ENCODE results near the gene RPA3. TPM values are rescaled to one million over a fixed set of nuclear protein-coding genes. Genes with fewer than 3 reads are reported as not detected.

Gene RPA3
- total and polyA plus RNA-seq, 2 donors from 2014 or later, result 33.7 to 59.4 TPM

DNA sequence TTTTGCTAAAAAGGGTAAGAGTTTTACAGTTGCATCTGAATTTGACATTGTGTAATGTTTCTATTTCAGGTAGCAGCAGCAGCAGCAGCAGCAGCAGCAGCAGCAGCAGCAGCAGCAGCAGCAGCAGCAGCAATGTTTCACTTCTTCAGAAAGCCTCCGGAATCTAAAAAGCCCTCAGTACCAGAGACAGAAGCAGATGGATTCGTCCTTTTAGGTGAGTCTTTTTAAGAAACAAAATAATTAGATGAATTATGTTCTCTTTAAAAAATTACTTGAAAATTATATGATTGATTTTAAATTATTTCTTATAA, 45.2 kb downstream of the RPA3 start:
- Histone ChIP-seq H3K4me1 (ENCODE audit: control insufficient read depth in 2 of 3, insufficient read depth in 2 of 3, low read depth in 1 of 3, low read length in 3 of 3) (no peaks in the 10 kb centered on the region), H3K36me3 (ENCODE audit: control insufficient read depth in 2 of 3, insufficient read depth in 3 of 3, low read length in 3 of 3) (peaks cover 0 to 2% (median 0%) of the 10 kb centered on the region in 3 donors), H3K9ac (ENCODE audit: low read length in 3 of 3) (no peak overlapping the region), H3K27me3 (ENCODE audit: control insufficient read depth, insufficient read depth, low read length) (no peaks in the 10 kb centered on the region), H3K4me3 (ENCODE audit: low read length in 3 of 3) (no peak overlapping the region), H3K9me3 (ENCODE audit: control insufficient read depth in 2 of 3, insufficient read depth in 1 of 3, low read length in 3 of 3) (no peaks in the 10 kb centered on the region), H3K27ac (ENCODE audit: low read depth in 2 of 2, low read length in 2 of 2) (no peak overlapping the region)
- no peak for TF ChIP-seq CTCF (IDR thresholded peaks at IDR 0.05; ENCODE audit: borderline replicate concordance, extremely low read depth, insufficient read depth)
- intact Hi-C loops (cut with DNase I), result no loop called here
- FAIRE-seq (no peak), DNase-seq (no peak)

- Histone ChIP-seq H3K36me3 (ENCODE audit: control insufficient read depth in 2 of 3, insufficient read depth in 3 of 3, low read length in 3 of 3) (peaks cover 0 to 2% (median 0%) of the 10 kb centered on the region in 3 donors), H3K27me3 (ENCODE audit: control insufficient read depth, insufficient read depth, low read length) (no peaks in the 10 kb centered on the region), H3K4me3 (ENCODE audit: low read length in 3 of 3) (no peak overlapping the region), H3K9ac (ENCODE audit: low read length in 3 of 3) (no peak overlapping the region), H3K4me1 (ENCODE audit: control insufficient read depth in 2 of 3, insufficient read depth in 2 of 3, low read depth in 1 of 3, low read length in 3 of 3) (no peaks in the 10 kb centered on the region), H3K27ac (ENCODE audit: low read depth in 2 of 2, low read length in 2 of 2) (no peak overlapping the region), H3K9me3 (ENCODE audit: control insufficient read depth in 2 of 3, insufficient read depth in 1 of 3, low read length in 3 of 3) (no peaks in the 10 kb centered on the region)
- FAIRE-seq (no peak), DNase-seq (no peak)
- intact Hi-C loops (cut with DNase I), result no loop called here
- TF ChIP-seq CTCF (IDR thresholded peaks at IDR 0.05; ENCODE audit: borderline replicate concordance, extremely low read depth, insufficient read depth), result no peak
These were observed 45.7 kb downstream of the RPA3 start for GRCh38 chr7:7672545-7673239.

DNA sequence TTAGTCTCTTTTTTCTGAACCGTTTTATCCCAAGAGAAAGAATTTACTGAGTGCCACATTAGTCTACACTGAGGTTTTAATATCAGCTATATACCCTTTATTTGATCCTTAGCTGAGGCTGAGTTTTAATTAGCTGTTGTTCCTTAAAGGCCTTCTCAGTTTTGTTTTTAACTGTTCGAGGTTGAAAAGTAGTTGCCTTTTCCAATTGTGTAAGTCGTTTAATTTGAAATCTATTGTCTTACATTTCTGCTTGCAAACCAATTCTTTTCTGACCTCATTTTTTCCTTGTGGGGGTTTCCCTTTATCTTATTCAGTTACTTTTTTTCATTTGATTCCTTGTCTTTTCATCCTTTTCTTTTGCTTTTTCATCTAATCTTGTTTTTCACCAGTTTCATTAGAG, 47.0 kb downstream of the RPA3 start:
- H3K27me3 ChIP-seq (ENCODE audit: control insufficient read depth, insufficient read depth, low read length), result no peaks in the 10 kb centered on the region
- FAIRE-seq (no peak), DNase-seq (no peak)
- no peaks in the 10 kb centered on the region for H3K9me3 ChIP-seq (ENCODE audit: control insufficient read depth in 2 of 3, insufficient read depth in 1 of 3, low read length in 3 of 3)
- no peaks in the 10 kb centered on the region for H3K4me1 ChIP-seq (ENCODE audit: control insufficient read depth in 2 of 3, insufficient read depth in 2 of 3, low read depth in 1 of 3, low read length in 3 of 3)
- H3K27ac ChIP-seq (ENCODE audit: low read depth in 2 of 2, low read length in 2 of 2), result no peak overlapping the region
- H3K36me3 ChIP-seq (ENCODE audit: control insufficient read depth in 2 of 3, insufficient read depth in 3 of 3, low read length in 3 of 3), result peaks cover 0 to 2% (median 0%) of the 10 kb centered on the region in 3 donors
- no peak overlapping the region for H3K9ac ChIP-seq (ENCODE audit: low read length in 3 of 3)
- no peak overlapping the region for H3K4me3 ChIP-seq (ENCODE audit: low read length in 3 of 3)
- TF ChIP-seq CTCF (IDR thresholded peaks at IDR 0.05; ENCODE audit: borderline replicate concordance, extremely low read depth, insufficient read depth), result no peak
- intact Hi-C loops (cut with DNase I), result no loop called here

DNA sequence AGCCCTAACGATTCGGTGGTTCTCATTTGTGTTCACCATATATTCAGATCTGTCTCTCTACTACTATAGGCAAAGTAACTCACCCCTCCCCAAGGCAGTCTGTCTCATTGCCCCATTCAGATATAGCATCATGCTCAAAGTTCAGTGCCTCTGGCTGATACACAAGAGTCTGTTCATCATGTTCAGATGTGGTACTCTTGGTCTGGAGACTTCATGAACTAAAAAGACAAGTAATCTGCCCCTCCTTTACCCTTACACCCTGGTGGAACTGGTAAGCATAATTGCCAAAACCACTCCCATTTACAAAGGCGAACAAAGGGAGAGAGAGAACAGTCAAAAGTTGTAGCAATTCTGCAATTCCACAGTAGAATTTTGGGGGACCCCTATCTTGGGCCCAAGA, 47.9 kb downstream of the RPA3 start:
- H3K9ac ChIP-seq (ENCODE audit: low read length in 3 of 3), result no peak overlapping the region
- no peak for TF ChIP-seq CTCF (IDR thresholded peaks at IDR 0.05; ENCODE audit: borderline replicate concordance, extremely low read depth, insufficient read depth)
- no peaks in the 10 kb centered on the region for H3K4me1 ChIP-seq (ENCODE audit: control insufficient read depth in 2 of 3, insufficient read depth in 2 of 3, low read depth in 1 of 3, low read length in 3 of 3)
- H3K4me3 ChIP-seq (ENCODE audit: low read length in 3 of 3), result no peak overlapping the region
- H3K36me3 ChIP-seq (ENCODE audit: control insufficient read depth in 2 of 3, insufficient read depth in 3 of 3, low read length in 3 of 3), result no peaks in the 10 kb centered on the region
- intact Hi-C loops (cut with DNase I), result no loop called here
- no peak for FAIRE-seq
- no peak for DNase-seq
- no peaks in the 10 kb centered on the region for H3K27me3 ChIP-seq (ENCODE audit: control insufficient read depth, insufficient read depth, low read length)
- no peaks in the 10 kb centered on the region for H3K9me3 ChIP-seq (ENCODE audit: control insufficient read depth in 2 of 3, insufficient read depth in 1 of 3, low read length in 3 of 3)
- no peak overlapping the region for H3K27ac ChIP-seq (ENCODE audit: low read depth in 2 of 2, low read length in 2 of 2)

Measured in kidney (tissue), 14 donors.